Esophagus muscularis mucosa (tissue), 4 donors: ENCODE data around the gene PRAMEF11. TPM values are rescaled to one million over a fixed set of nuclear protein-coding genes. Genes with fewer than 3 reads are reported as not detected.
"Not testable (repeated sequence)": the region's sequence is repeated elsewhere in the genome, so short reads cannot be mapped to it uniquely, and the experiment has no call there.

Source experiments
- DNase-seq: peaks from one replicate; pipeline ENCODE4 v3.0.0-alpha.2; 2017; ENCODE audit errors: extremely low spot score
- H3K27ac ChIP-seq, 4 donors: fragments of 200-600 bp; sonication (generic); replicated peaks in 1 of 4; 1 replicate in 3 of 4; 2 replicates in 1 of 4; pipeline ENCODE4 v1.5.1; 2016 to 2019; ENCODE audit warnings: mild to moderate bottlenecking in 1 of 4
- H3K27me3 ChIP-seq, 4 donors: fragments of 200-600 bp; sonication (generic); one replicate each; pipeline versions ENCODE4 v1.5.1 to v1.6.0; 2016 to 2019
- H3K36me3 ChIP-seq, 4 donors: fragments of 200-600 bp; sonication (generic); one replicate each; pipeline ENCODE4 v1.5.1; 2016 to 2019
- H3K4me1 ChIP-seq, 4 donors: fragments of 200-600 bp; sonication (generic); one replicate each; pipeline ENCODE4 v1.5.1; 2016 to 2019
- H3K4me3 ChIP-seq, 4 donors: fragments of 200-600 bp; sonication (generic); 1 replicate in 2 of 4; 2 replicates in 2 of 4; pipeline ENCODE4 v1.5.1; 2016 to 2019; ENCODE audit warnings: mild to moderate bottlenecking in 4 of 4, moderate library complexity in 1 of 4
- H3K9me3 ChIP-seq, 4 donors: fragments of 200-600 bp; sonication (generic); 1 replicate in 3 of 4; 2 replicates in 1 of 4; pipeline ENCODE4 v1.5.1; 2016 to 2019
- CTCF ChIP-seq, 3 experiments: fragments of 200-600 bp in 2 of 3; fragments of 450-650 bp in 1 of 3; sonication (generic) in 2 of 3; IDR thresholded peaks; one replicate each; pipeline ENCODE4 v1.5.1; 2017 to 2019; ENCODE audit warnings: antibody characterized with exemption in 3 of 3, mild to moderate bottlenecking in 2 of 3, moderate library complexity in 1 of 3
- EP300 ChIP-seq: sonication (generic); formaldehyde crosslinking; IDR thresholded peaks from one replicate; pipeline ENCODE4 v1.6.1; 2017; ENCODE audit warnings: antibody characterized with exemption
- POLR2A ChIP-seq: fragments of 450-650 bp; IDR thresholded peaks from one replicate; pipeline ENCODE4 v1.6.1; 2017; ENCODE audit warnings: antibody characterized with exemption, moderate library complexity, mild to moderate bottlenecking, low read depth
- POLR2AphosphoS5 ChIP-seq, 2 donors: sonication (generic); formaldehyde crosslinking; IDR thresholded peaks; one replicate each; pipeline ENCODE4 v1.6.1; 2017; ENCODE audit warnings: antibody characterized with exemption in 2 of 2
- WGBS: methylation state at CpG from one replicate; pipeline ENCODE4 v1.1.5; 2018; 5-methylcytosine and 5-hydroxymethylcytosine counted together
- intact Hi-C: fragments of 100-400 bp; cut with DNase I; formaldehyde crosslinking; loops from one replicate; pipeline ENCODE4 v1.15.1; 2023
- total RNA-seq, 4 donors: library from RNA; depleted of rRNA; stranded (reverse); fragments of >200 nt; gene quantifications; one replicate each; pipeline versions ENCODE4 v1.1.0 to v1.2.1, GENCODE V29; 2016

PRAMEF11 gene
- total RNA-seq, 4 donors from 2014 or later, result not detected

- intact Hi-C loops, result no loop called here
- TF ChIP-seq EP300, result no peak
- no peak for TF ChIP-seq POLR2AphosphoS5 (IDR thresholded peaks at IDR 0.05)
- peaks cover 0 to 4% (median 0%) of the 10 kb centered on the region in 4 donors for H3K27me3 ChIP-seq
- H3K36me3 ChIP-seq, result no peaks in the 10 kb centered on the region
- H3K9me3 ChIP-seq, result no peaks in the 10 kb centered on the region
- no peak overlapping the region for H3K27ac ChIP-seq
- 68% methylated on average over 4 of the region's 4 CpGs for WGBS
- H3K4me1 ChIP-seq, result no peaks in the 10 kb centered on the region
- H3K4me3 ChIP-seq, result no peak overlapping the region
- DNase-seq, result peak; percentile 75
These were observed 32.3 kb downstream of the PRAMEF11 start for GRCh38 chr1:12798911-12799310.

- H3K9me3 ChIP-seq, H3K27ac ChIP-seq, H3K4me1 ChIP-seq, H3K27me3 ChIP-seq, H3K4me3 ChIP-seq, H3K36me3 ChIP-seq, intact Hi-C loops, DNase-seq: not testable (repeated sequence)
- 66% methylated on average over 3 of the region's 5 CpGs for WGBS
These were observed 40.1 kb downstream of the PRAMEF11 start, which contains the start of gene PRAMEF1 for GRCh38 chr1:12791097-12791496. TSS of gene PRAMEF1 (plus strand) at chr1:12791397. CDS start at chr1:12793228, 1,831 bp downstream.

GRCh38 chr1:12784729-12785128 is 46.5 kb downstream of the PRAMEF11 start:
- H3K27me3 ChIP-seq, intact Hi-C loops, H3K4me1 ChIP-seq, H3K27ac ChIP-seq, H3K4me3 ChIP-seq, H3K36me3 ChIP-seq: not testable (repeated sequence)
- WGBS, result 92% methylated on average over 7 of the region's 8 CpGs
- peak; percentile 39 for DNase-seq
- H3K9me3 ChIP-seq, result peaks cover 0 to 30% (median 20%) of the 10 kb centered on the region in 4 donors

DNA sequence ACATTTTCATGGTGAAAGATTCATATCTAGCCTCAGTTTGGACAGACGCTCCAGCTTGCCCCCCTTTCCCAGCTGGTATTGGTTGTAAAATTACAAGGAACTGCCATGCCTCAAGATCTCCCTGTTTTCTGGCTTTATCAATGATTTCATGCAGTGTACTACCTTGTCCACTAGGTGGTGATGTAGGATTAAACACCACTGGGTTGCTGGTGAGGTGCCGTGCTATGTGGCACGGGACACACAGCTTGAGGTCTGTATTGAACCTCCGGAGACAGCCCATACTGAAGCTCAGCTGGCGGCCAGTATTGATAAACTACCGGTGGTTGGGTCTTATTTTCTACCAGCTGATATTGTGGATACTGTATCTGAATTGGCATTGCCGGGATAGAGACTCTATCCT is 47.4 kb downstream of the PRAMEF11 start:
- H3K9me3 ChIP-seq, result peaks cover 0 to 30% (median 20%) of the 10 kb centered on the region in 4 donors
- H3K4me1 ChIP-seq, H3K27me3 ChIP-seq, intact Hi-C loops, H3K36me3 ChIP-seq, H3K27ac ChIP-seq, DNase-seq, H3K4me3 ChIP-seq: not testable (repeated sequence)
- WGBS, result 26% methylated on average over 6 of the region's 7 CpGs

DNA sequence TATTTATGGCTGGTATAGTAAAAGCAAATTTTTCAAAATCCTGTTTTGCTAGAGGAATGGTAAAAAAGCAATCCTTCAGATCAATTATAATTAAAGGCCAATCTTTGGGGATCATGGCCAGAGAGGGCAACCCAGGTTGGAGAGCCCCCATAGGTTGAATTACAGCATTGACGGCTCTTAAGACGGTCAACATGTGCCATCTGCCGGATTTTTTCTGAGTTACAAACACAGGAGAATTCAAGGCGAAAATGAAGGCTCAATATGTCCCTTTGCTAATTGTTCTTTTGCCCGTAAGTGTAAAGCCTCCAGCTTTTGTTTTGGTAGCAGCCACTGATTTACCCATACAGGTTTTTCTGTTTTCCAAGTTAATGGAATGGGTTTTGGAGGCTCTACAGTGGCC is 49.7 kb downstream of the PRAMEF11 start:
- H3K27ac ChIP-seq, H3K36me3 ChIP-seq, DNase-seq, intact Hi-C loops, H3K4me3 ChIP-seq, H3K4me1 ChIP-seq, H3K27me3 ChIP-seq: not testable (repeated sequence)
- peaks cover 0 to 30% (median 20%) of the 10 kb centered on the region in 4 donors for H3K9me3 ChIP-seq
- WGBS, result 51% methylated on average over 5 of the region's 5 CpGs

DNA sequence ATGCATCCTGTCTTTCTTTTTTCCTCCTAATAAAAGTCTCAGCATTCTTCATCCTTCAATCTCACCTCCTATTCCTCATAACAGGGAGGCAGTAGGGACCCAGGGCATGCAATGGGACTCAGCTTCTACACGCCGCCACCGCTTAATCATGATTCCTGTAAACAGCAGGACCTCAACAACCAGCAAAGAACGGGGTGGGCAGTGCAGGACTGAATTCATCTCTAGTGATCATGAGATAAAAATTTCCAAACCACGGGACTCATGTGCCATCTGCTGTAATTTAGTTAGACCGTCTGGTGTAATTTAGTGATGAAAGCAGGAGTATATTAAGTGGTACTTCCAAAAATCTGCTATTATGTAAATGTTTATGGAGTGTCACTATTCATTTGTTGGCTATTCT is 52.3 kb downstream of the PRAMEF11 start:
- DNase-seq, result no peak
- Histone ChIP-seq H3K4me1 (no peaks in the 10 kb centered on the region), H3K27me3 (peaks cover 0 to 5% (median 0%) of the 10 kb centered on the region in 4 donors), H3K4me3 (no peak overlapping the region), H3K36me3 (no peaks in the 10 kb centered on the region), H3K9me3 (peaks cover 0 to 8% (median 4%) of the 10 kb centered on the region in 4 donors), H3K27ac (no peak overlapping the region)
- WGBS, result 78% methylated on average over 6 of the region's 6 CpGs
- no peak for TF ChIP-seq EP300
- no peak for TF ChIP-seq CTCF (IDR thresholded peaks at IDR 0.05)
- no peak for TF ChIP-seq POLR2A
- intact Hi-C loops, result no loop called here

DNA sequence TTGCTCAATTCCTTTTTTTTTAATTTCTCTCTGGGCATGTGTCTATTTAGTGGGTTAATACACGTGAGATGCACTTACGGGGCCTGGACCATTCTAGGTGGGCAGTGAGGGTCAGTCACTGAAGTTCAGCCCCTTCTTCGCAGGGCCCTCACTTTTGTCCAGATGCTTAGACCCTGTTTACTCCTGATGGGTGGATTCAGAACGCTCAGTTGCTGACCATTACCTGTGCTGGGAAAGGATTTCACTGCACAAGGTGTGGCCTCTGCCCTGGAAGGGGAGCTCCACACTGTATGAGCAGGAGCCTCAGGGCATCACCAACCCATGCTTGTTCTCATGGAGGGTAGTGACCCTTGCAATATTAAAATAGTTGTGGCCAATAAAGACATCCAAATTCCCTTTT is 53.1 kb downstream of the PRAMEF11 start:
- 75% methylated on average over 4 of the region's 4 CpGs for WGBS
- TF ChIP-seq POLR2A (no peak), EP300 (no peak), POLR2AphosphoS5 (IDR thresholded peaks at IDR 0.05) (no peak), CTCF (IDR thresholded peaks at IDR 0.05) (no peak)
- no peak overlapping the region for H3K4me3 ChIP-seq
- no peaks in the 10 kb centered on the region for H3K4me1 ChIP-seq
- H3K27ac ChIP-seq, result no peak overlapping the region
- H3K36me3 ChIP-seq, result no peaks in the 10 kb centered on the region
- peaks cover 0 to 5% (median 0%) of the 10 kb centered on the region in 4 donors for H3K27me3 ChIP-seq
- intact Hi-C loops, result no loop called here
- H3K9me3 ChIP-seq, result peaks cover 0 to under 1% (median under 1%) of the 10 kb centered on the region in 4 donors
- no peak for DNase-seq
